GM12878 (cell line): Measurements from ENCODE around the gene ISG15. TPM values are rescaled to one million over a fixed set of nuclear protein-coding genes. Genes with fewer than 3 reads are reported as not detected.
A peak's percentile ranks its signal among the peaks of the same experiment; 100 is the strongest.

Experiments
- ATAC-seq: fragments of 200-7000 bp; cut with Tn5 transposase; 3 replicates; pipeline ENCODE4 v1.9.1; 2020; ENCODE audit warnings: mild to moderate bottlenecking, moderate library complexity
- BruUV-seq: library from RNA; stranded (reverse); fragments of 400-500 nt; replicated peaks from 2 replicates; lab custom pipeline; 2021; lab: Mats Ljungman, UMichigan
- CTCF ChIA-PET: fragments of 300-600 bp; sonication (Branson Sonifier 250); formaldehyde crosslinking; extraction: SDS; loops from one replicate; lab custom pipeline; 2021; ENCODE audit warnings: inconsistent platforms; lab: Yijun Ruan, JAX
- POLR2A ChIA-PET: fragments of 350-600 bp; formaldehyde crosslinking; extraction: SDS; loops from one replicate; lab custom pipeline; 2021; ENCODE audit warnings: inconsistent platforms; lab: Charles Lee
- RAD21 ChIA-PET: fragments of 300-600 bp; sonication (Branson Sonifier 250); formaldehyde crosslinking; loops from one replicate; lab custom pipeline; 2023; ENCODE audit warnings: antibody characterized with exemption; ENCODE audit not compliant: unreplicated experiment; lab: Charles Lee
- SMC1A ChIA-PET: fragments of 300-600 bp; sonication (Branson Sonifier 250); formaldehyde crosslinking; loops from one replicate; lab custom pipeline; 2023; ENCODE audit not compliant: unreplicated experiment, uncharacterized antibody; lab: Charles Lee
- DNase-seq: peaks from one replicate; pipeline ENCODE4 v3.0.0-alpha.2; 2011; ENCODE audit warnings: low read depth, low spot score
- FAIRE-seq: peaks from 3 replicates; lab custom pipeline; 2011; peaks lifted over from hg19 to GRCh38; lab: Jason Lieb, UNC
- H2AFZ ChIP-seq: 2 replicates; pipeline ENCODE4 v1.6.0; 2011; ENCODE audit warnings: low read depth, low read length, control low read depth; ENCODE audit not compliant: control insufficient read depth
- H3K27ac ChIP-seq: 2 replicates; pipeline ENCODE4 v1.5.1; 2011; ENCODE audit warnings: control low read depth; ENCODE audit not compliant: control insufficient read depth, insufficient read depth
- H3K27me3 ChIP-seq, 2 experiments: replicated peaks in 1 of 2; 2 replicates each; pipeline versions ENCODE4 v1.6.0 to v1.6.1; 2011; ENCODE audit warnings: low read length in 1 of 2; ENCODE audit not compliant: control insufficient read depth in 2 of 2, insufficient read depth in 2 of 2
- H3K36me3 ChIP-seq, 2 experiments: 2 replicates each; pipeline ENCODE4 v1.5.1; 2011; ENCODE audit warnings: low read length in 1 of 2; ENCODE audit not compliant: control insufficient read depth in 2 of 2, insufficient read depth in 2 of 2
- H3K4me1 ChIP-seq: 2 replicates; pipeline ENCODE4 v1.6.1; 2011; ENCODE audit warnings: mild to moderate bottlenecking, low read length, moderate library complexity, mixed read lengths; ENCODE audit not compliant: control insufficient read depth, insufficient read depth
- H3K4me2 ChIP-seq: 2 replicates; pipeline ENCODE4 v1.6.0; 2011; ENCODE audit warnings: control low read depth; ENCODE audit not compliant: control insufficient read depth, insufficient read depth
- H3K4me3 ChIP-seq: fragments of 200-600 bp; sonication (generic); 2 replicates; pipeline ENCODE4 v1.5.1; 2016
- H3K79me2 ChIP-seq: 2 replicates; pipeline ENCODE4 v1.6.0; 2011; ENCODE audit warnings: low read length; ENCODE audit not compliant: control insufficient read depth, insufficient read depth
- H3K9ac ChIP-seq: 2 replicates; pipeline ENCODE4 v1.8.0; 2011; ENCODE audit warnings: low read length, control low read depth, mixed read lengths; ENCODE audit not compliant: control insufficient read depth, insufficient read depth
- H3K9me3 ChIP-seq: replicated peaks from 3 replicates; pipeline ENCODE4 v1.5.1; 2011; ENCODE audit warnings: mild to moderate bottlenecking, low read length; ENCODE audit not compliant: control insufficient read depth, insufficient read depth
- H4K20me1 ChIP-seq: 2 replicates; pipeline ENCODE4 v1.6.0; 2011; ENCODE audit not compliant: control insufficient read depth, insufficient read depth
- ATF2 ChIP-seq: IDR thresholded peaks from 2 replicates; pipeline ENCODE4 v1.6.1; 2012; ENCODE audit warnings: low read length, inconsistent platforms
- BHLHE40 ChIP-seq, 2 experiments: fragments of 450-650 bp in 1 of 2; IDR thresholded peaks; 2 replicates each; pipeline ENCODE4 v1.6.1; 2011 to 2017; ENCODE audit warnings: low read depth in 2 of 2, borderline replicate concordance in 1 of 2, improper control_type of control experiment in 1 of 2, low read length in 1 of 2, mild to moderate bottlenecking in 1 of 2
- BMI1 ChIP-seq: fragments of 450-650 bp; IDR thresholded peaks from 2 replicates; pipeline ENCODE4 v1.6.1; 2016; ENCODE audit warnings: mild to moderate bottlenecking, moderate library complexity, borderline replicate concordance
- CHD2 ChIP-seq: IDR thresholded peaks from 2 replicates; pipeline ENCODE4 v1.6.1; 2011; ENCODE audit warnings: low read depth, low read length, improper control_type of control experiment, borderline replicate concordance
- ETV6 ChIP-seq, 2 experiments: fragments of 450-650 bp in 1 of 2; IDR thresholded peaks in 1 of 2; conservative IDR thresholded peaks in 1 of 2; 2 replicates each; pipeline ENCODE4 v1.6.1; 2014; ENCODE audit warnings: antibody characterized with exemption in 1 of 2, borderline replicate concordance in 1 of 2, low read depth in 1 of 2, mild to moderate bottlenecking in 1 of 2, moderate library complexity in 1 of 2
- IKZF1 ChIP-seq: fragments of 450-650 bp; conservative IDR thresholded peaks from 2 replicates; pipeline ENCODE4 v1.6.1; 2017; ENCODE audit warnings: antibody characterized with exemption, mild to moderate bottlenecking
- NRF1 ChIP-seq: conservative IDR thresholded peaks from 2 replicates; pipeline ENCODE4 v1.6.1; 2011; ENCODE audit warnings: mild to moderate bottlenecking, low read depth, low read length, improper control_type of control experiment
- PML ChIP-seq: IDR thresholded peaks from 2 replicates; pipeline ENCODE4 v1.6.1; 2012; ENCODE audit warnings: low read length, inconsistent platforms
- RB1 ChIP-seq: fragments of 450-650 bp; formaldehyde crosslinking; IDR thresholded peaks from 2 replicates; pipeline ENCODE4 v1.6.1; 2017; ENCODE audit warnings: mild to moderate bottlenecking, borderline replicate concordance
- RUNX3 ChIP-seq: IDR thresholded peaks from 2 replicates; pipeline ENCODE4 v1.6.1; 2012; ENCODE audit warnings: low read length, inconsistent platforms
- SUPT20H ChIP-seq: IDR thresholded peaks from 2 replicates; pipeline ENCODE4 v1.6.1; 2011; ENCODE audit warnings: low read depth, mild to moderate bottlenecking, low read length, moderate library complexity, borderline replicate concordance; ENCODE audit not compliant: control insufficient read depth
- ZBTB40 ChIP-seq: fragments of 450-650 bp; IDR thresholded peaks from 2 replicates; pipeline ENCODE4 v1.6.1; 2016; ENCODE audit warnings: mild to moderate bottlenecking, moderate library complexity, borderline replicate concordance
- WGBS: methylation state at CpG from one replicate; pipeline ENCODE4 v1.1.6; 2016; ENCODE audit warnings: low lambda C conversion rate; ENCODE audit not compliant: insufficient replicate concordance, insufficient coverage; ENCODE audit errors: missing lambda C conversion rate; 5-methylcytosine and 5-hydroxymethylcytosine counted together
- in situ Hi-C: fragments of 300-500 bp; cut with MboI; formaldehyde crosslinking; loops from 9 replicates; pipeline ENCODE4 v1.14.3; 2018; ENCODE audit warnings: mixed read lengths
- intact Hi-C: fragments of 100-400 bp; cut with micrococcal nuclease; formaldehyde crosslinking; loops from one replicate; pipeline ENCODE4 v1.14.2; 2022; ENCODE audit not compliant: unreplicated experiment
- polyA plus RNA-seq, 11 experiments: library from polyadenylated mRNA; depleted of rRNA in 4 of 11; unstranded in 6 of 11; stranded (reverse) in 5 of 11; fragments of >200 nt; fragmentation: Nextera tagmentation in 4 of 11; fragmentation: Illumina TruSeq in 1 of 11; extraction: Ambion mirVana in 4 of 11; extraction: Trizol in 1 of 11; gene quantifications; 1 replicate in 1 of 11; 2 replicates in 10 of 11; pipeline versions ENCODE4 v1.2.1 to v1.2.3, GENCODE V29; 2011 to 2016; ENCODE audit warnings: inconsistent platforms in 2 of 11, missing spikeins in 2 of 11, low read depth in 1 of 11
- total RNA-seq, 4 experiments: library from RNA; depleted of rRNA in 3 of 4; stranded (reverse); fragments of >200 nt in 3 of 4; fragmentation: Illumina TruSeq in 1 of 4; extraction: Trizol in 1 of 4; gene quantifications; 2 replicates each; pipeline versions ENCODE4 v1.2.1 to v1.2.3, GENCODE V29; 2013 to 2021

The ISG15 gene
- total and polyA plus RNA-seq, 10 of the 15 experiments (the other 5 are each of a cell fraction or from before 2014, with no cell fraction given) = 7.8 to 384 (median 274) TPM

- Histone ChIP-seq H3K27ac (no peak overlapping the region), H3K79me2 (no peaks in the 10 kb centered on the region), H2AFZ (no peak overlapping the region), H3K9me3 (no peaks in the 10 kb centered on the region), H3K9ac (no peak overlapping the region), H3K4me3 (peak overlapping the region; percentile 32; the same call in 1 of the 2 replicates), H3K27me3 (no peaks in the 10 kb centered on the region), H3K4me1 (peaks cover 28% of the 10 kb centered on the region), H3K4me2 (peak overlapping the region; percentile 93), H4K20me1 (no peaks in the 10 kb centered on the region), H3K36me3 (peaks cover 0 to 7% of the 10 kb centered on the region in 2 experiments; a peak in 2 of 4 replicates)
- WGBS = 13% methylated on average over 16 of the region's 17 CpGs
- peak; percentile 18 for ATAC-seq
- BruUV-seq = no TSS peak
- CTCF ChIA-PET = interaction anchor here (0.9 to 3.3 kb wide), 6 partner anchors 8 to 80 kb away, joined by 3 to 29 read pairs (median 4); no protein-coding TSS in a partner anchor
- DNase-seq = no peak
- intact Hi-C loops = loop anchor here (1.0 kb wide), 1 partner anchor 25 kb away; no protein-coding TSS in a partner anchor
- RAD21 ChIA-PET = interaction anchor here (0.6 to 3.5 kb wide), 5 partner anchors 7 to 212 kb away, joined by 3 to 26 read pairs (median 5); partner anchors contain the start of gene ISG15
- no peak for FAIRE-seq
- SMC1A ChIA-PET = interaction anchor here (0.9 to 2.2 kb wide), 7 partner anchors 8 to 252 kb away, joined by 3 to 14 read pairs (median 4); partner anchors contain the start of gene ISG15
- in situ Hi-C loops = no loop called here
- POLR2A ChIA-PET = interaction anchor here (0.6 to 2.4 kb wide), 9 partner anchors 19 to 211 kb away, joined by 3 to 9 read pairs (median 6); no protein-coding TSS in a partner anchor
- no peak for TF ChIP-seq RB1
- no peak for TF ChIP-seq ZBTB40
- peak; percentile 34; the same call in 1 of the 2 replicates for TF ChIP-seq BMI1
- TF ChIP-seq ATF2 = no peak
- no peak for TF ChIP-seq IKZF1
- peak; percentile 56; the same call in 1 of the 2 replicates for TF ChIP-seq RUNX3
- no peak for TF ChIP-seq PML
- TF ChIP-seq CHD2 = no peak
- TF ChIP-seq SUPT20H = no peak
- peak in 1 of 2 experiments; percentile 36; a peak in 1 of 4 replicates for TF ChIP-seq BHLHE40 (IDR thresholded peaks at IDR 0.05; ENCODE audit: borderline replicate concordance in 1 of 2, low read depth in 2 of 2, low read length in 1 of 2)
- no peak for TF ChIP-seq ETV6 (conservative IDR thresholded peaks at IDR 0.05 in 1 of 2, IDR thresholded peaks at IDR 0.05 in 1 of 2; ENCODE audit: borderline replicate concordance in 1 of 2, low read depth in 1 of 2)
- TF ChIP-seq NRF1 = no peak
These were observed 26.0 kb downstream of the ISG15 start for GRCh38 chr1:1039145-1039910.
